Right atrium auricular region (tissue), 2 donors: ENCODE results near the gene HORMAD2. TPM values are rescaled to one million over a fixed set of nuclear protein-coding genes. Genes with fewer than 3 reads are reported as not detected.

Experiments used
- DNase-seq: peaks from one replicate; pipeline ENCODE4 v3.0.0-alpha.2; 2019; ENCODE audit warnings: low spot score
- H3K27ac ChIP-seq, 2 donors: fragments of 200-600 bp; sonication (generic); 1 replicate in 1 of 2; 2 replicates in 1 of 2; pipeline ENCODE4 v1.5.1; 2016 to 2019
- H3K27me3 ChIP-seq, 2 donors: fragments of 200-600 bp; sonication (generic); one replicate each; pipeline versions ENCODE4 v1.5.1 to v1.6.0; 2017 to 2019
- H3K36me3 ChIP-seq: fragments of 200-600 bp; sonication (generic); one replicate; pipeline ENCODE4 v1.5.1; 2016
- H3K4me1 ChIP-seq, 2 donors: fragments of 200-600 bp; sonication (generic); one replicate each; pipeline versions ENCODE4 v1.5.1 to v1.6.0; 2017 to 2019
- H3K4me3 ChIP-seq, 2 donors: fragments of 200-600 bp; sonication (generic); 1 replicate in 1 of 2; 2 replicates in 1 of 2; pipeline ENCODE4 v1.5.1; 2017 to 2019; ENCODE audit warnings: mild to moderate bottlenecking in 1 of 2, moderate library complexity in 1 of 2
- H3K9me3 ChIP-seq, 2 donors: fragments of 200-600 bp; sonication (generic); one replicate each; pipeline ENCODE4 v1.5.1; 2019
- total RNA-seq, 2 donors: library from RNA; depleted of rRNA; stranded (reverse); fragments of >200 nt; gene quantifications; one replicate each; pipeline ENCODE4 v1.1.0, GENCODE V29; 2016
- TF ChIP-seq, protein P1 (sequence below), 2 donors: fragments of 200-600 bp; sonication (generic); IDR thresholded peaks; one replicate each; pipeline ENCODE4 v1.5.1; 2019; ENCODE audit warnings: antibody characterized with exemption in 2 of 2

Gene HORMAD2
- total RNA-seq, 2 donors from 2014 or later, result not detected

DNA sequence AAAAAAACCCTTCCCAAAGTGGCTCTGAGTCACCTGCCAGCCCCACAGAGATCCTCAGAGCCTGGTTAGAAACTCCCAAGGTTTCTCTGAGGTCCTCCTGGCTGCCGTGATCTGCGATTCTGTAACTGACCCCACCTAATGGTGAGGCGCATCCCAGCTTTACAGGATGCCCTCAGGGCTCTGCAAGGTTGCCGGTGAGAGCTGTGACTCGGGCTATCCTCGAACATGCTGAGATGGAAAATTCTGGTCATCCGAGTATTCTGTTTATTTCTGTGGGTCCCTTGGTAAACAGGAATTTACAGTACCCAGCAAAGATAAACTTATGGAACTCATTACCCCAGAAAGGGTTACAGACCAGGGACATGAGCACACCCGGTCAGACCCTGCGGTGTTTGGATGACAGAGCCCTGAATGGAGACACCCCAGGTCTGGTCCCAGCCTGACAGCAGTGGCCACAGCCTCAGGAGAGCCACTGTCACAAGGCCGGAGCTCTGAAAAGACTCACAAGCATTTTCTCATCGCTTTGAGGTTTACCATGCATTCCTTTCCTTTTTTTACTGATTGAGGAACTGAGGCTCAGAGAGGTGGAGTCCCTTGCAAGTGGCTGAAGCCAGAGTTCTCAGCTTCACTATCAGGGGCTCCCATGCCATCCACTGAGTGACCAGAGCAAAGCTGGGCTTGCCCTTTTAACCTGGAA is 144.0 kb downstream of the HORMAD2 start:
- no peak overlapping the region for H3K4me3 ChIP-seq
- H3K27me3 ChIP-seq, result no peaks in the 10 kb centered on the region
- no peaks in the 10 kb centered on the region for H3K4me1 ChIP-seq
- no peaks in the 10 kb centered on the region for H3K9me3 ChIP-seq
- no peak overlapping the region for H3K27ac ChIP-seq
- TF ChIP-seq, protein P1, sequence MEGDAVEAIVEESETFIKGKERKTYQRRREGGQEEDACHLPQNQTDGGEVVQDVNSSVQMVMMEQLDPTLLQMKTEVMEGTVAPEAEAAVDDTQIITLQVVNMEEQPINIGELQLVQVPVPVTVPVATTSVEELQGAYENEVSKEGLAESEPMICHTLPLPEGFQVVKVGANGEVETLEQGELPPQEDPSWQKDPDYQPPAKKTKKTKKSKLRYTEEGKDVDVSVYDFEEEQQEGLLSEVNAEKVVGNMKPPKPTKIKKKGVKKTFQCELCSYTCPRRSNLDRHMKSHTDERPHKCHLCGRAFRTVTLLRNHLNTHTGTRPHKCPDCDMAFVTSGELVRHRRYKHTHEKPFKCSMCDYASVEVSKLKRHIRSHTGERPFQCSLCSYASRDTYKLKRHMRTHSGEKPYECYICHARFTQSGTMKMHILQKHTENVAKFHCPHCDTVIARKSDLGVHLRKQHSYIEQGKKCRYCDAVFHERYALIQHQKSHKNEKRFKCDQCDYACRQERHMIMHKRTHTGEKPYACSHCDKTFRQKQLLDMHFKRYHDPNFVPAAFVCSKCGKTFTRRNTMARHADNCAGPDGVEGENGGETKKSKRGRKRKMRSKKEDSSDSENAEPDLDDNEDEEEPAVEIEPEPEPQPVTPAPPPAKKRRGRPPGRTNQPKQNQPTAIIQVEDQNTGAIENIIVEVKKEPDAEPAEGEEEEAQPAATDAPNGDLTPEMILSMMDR (IDR thresholded peaks at IDR 0.05), result no peak
- no peak for DNase-seq
- H3K36me3 ChIP-seq, result no peaks in the 10 kb centered on the region

DNA sequence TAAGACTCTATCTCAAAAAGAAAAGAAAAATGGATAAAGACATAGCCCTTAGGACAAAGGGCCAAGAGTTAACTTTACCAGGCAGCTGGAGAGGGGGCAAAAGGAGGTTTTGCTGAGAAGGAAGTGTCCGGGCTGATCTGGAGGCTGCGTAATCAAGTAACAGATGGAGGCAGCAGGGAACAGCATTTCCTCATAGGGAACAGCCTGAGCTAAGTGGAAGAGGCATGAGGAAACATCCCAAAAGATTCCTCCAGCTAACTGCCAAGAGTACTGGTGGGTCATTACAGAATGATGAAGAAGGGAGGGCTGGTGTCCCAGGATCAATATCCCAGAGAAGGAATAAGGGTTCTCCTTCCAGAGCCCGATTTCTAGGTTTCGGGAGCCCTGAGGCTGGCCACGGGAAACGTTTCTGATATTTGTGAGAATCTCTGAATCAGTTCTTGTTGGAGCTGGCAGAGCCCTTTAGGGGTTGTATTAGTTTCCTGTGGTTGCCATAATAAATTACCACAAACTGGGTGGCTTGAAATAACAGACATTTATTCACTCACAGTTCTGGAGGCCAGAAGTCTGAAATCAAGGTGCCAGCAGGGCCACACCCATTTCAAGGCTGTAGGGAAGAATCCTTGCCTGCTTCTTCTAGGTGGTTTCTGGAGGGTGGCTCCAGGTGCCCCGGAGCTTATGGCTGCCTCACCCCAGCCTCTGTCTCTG is 145.1 kb downstream of the HORMAD2 start:
- H3K27me3 ChIP-seq, result no peaks in the 10 kb centered on the region
- TF ChIP-seq, protein P1 (IDR thresholded peaks at IDR 0.05), result no peak
- no peak for DNase-seq

DNA sequence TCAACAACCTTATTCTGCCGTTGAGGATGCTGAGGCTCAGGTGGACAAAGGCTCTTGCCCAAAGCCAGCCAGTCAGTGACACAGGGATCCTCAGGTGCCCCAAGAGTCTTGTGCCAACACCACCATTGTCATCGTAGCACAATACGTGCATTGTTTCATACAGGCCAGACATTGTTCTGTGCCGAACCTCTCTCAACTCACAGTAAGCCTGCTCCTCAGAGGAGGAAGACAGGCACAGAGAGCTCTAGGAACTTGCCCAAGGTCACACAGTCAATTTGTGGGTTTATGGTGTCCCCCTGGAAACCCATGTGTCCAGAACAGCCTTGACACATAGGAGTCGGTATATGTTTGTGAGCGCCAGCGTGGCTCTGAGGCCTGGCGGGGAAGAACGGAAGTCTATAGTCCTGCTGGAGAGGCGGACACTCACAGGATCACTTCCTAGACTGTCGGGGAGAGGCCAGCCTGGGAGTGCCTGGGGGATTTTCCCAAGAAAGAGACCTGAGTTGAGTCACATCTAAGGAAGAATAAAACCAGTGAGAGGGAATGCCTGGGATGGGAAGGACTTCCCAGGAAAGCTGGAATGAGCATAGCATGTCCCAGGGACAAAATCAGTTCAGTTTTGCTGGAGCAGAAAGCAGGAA is 146.0 kb downstream of the HORMAD2 start:
- no peak for DNase-seq
- H3K27me3 ChIP-seq, result no peaks in the 10 kb centered on the region

More for the DNA sequence above, 145.1 kb downstream of the HORMAD2 start:
- Histone ChIP-seq H3K4me1 (no peaks in the 10 kb centered on the region), H3K36me3 (no peaks in the 10 kb centered on the region), H3K9me3 (no peaks in the 10 kb centered on the region), H3K27ac (no peak overlapping the region), H3K4me3 (no peak overlapping the region)

More for the DNA sequence above, 146.0 kb downstream of the HORMAD2 start:
- no peaks in the 10 kb centered on the region for H3K4me1 ChIP-seq
- TF ChIP-seq, protein P1 (IDR thresholded peaks at IDR 0.05), result no peak
- H3K27ac ChIP-seq, result no peak overlapping the region
- H3K4me3 ChIP-seq, result no peak overlapping the region
- no peaks in the 10 kb centered on the region for H3K36me3 ChIP-seq
- no peaks in the 10 kb centered on the region for H3K9me3 ChIP-seq

Other genes starting within 250 kb of the HORMAD2 start
- 10 to 100 TPM; 24.3 to 37.5 TPM for gene ASCC2, start 242.2 kb upstream of the HORMAD2 start, total RNA-seq
- 10 to 100 TPM; 27.2 to 38.1 TPM for gene MTMR3, start 197.3 kb upstream of the HORMAD2 start, total RNA-seq
- 1 to 10 TPM in 1 of 2 donors, under 1 TPM in 1; 0.79 to 8.9 TPM for gene LIF, start 166.3 kb downstream of the HORMAD2 start, total RNA-seq
- 1 to 10 TPM in 1 of 2 donors, under 1 TPM in 1; 0.63 to 1.6 TPM for gene OSM, start 186.4 kb downstream of the HORMAD2 start, total RNA-seq
- 10 to 100 TPM in 1 of 2 donors, 1 to 10 TPM in 1; 8.1 to 12.5 TPM for gene CASTOR1, start 209.0 kb downstream of the HORMAD2 start, total RNA-seq
- 1 to 10 TPM; 5.9 to 9.3 TPM for gene TBC1D10A, start 246.5 kb downstream of the HORMAD2 start, total RNA-seq